ENCODE data around the gene DND1. TPM values are rescaled to one million over a fixed set of nuclear protein-coding genes. Genes with fewer than 3 reads are reported as not detected.
"Not testable (repeated sequence)": the region's sequence is repeated elsewhere in the genome, so short reads cannot be mapped to it uniquely, and the experiment has no call there.

Gene DND1
- polyA plus RNA-seq, 2 of the 4 experiments (the other 2 are of a cell fraction), result 0.63 to 1.0 TPM

GRCh38 chr5:140671472-140672125 is 1.8 kb downstream of the DND1 start:
- Histone ChIP-seq H3K4me3 (no peak overlapping the region), H3K4me1 (peaks cover 5% of the 10 kb centered on the region; the same call in 1 of the 3 replicates), H3K27ac (no peak overlapping the region), H3K9me3 (no peaks in the 10 kb centered on the region), H3K4me2 (no peak overlapping the region)
- ChIA-PET CTCF (no interaction called here), POLR2A (interaction anchor here (1.7 kb wide), 1 partner anchor 24 kb away, joined by 5 read pairs; the partner anchor contains the start of genes IK and NDUFA2)
- WGBS (ENCODE audit: missing lambda C conversion rate), result 97% methylated on average over 3 of the region's 7 CpGs
- DNase-seq (ENCODE audit: low read depth in 1 of 2, low spot score in 1 of 2) (no peak), FAIRE-seq (no peak), ATAC-seq (peak; percentile 15 to 67; a peak in 5 of 6 replicates)
- TF ChIP-seq ZC3H11A (IDR thresholded peaks at IDR 0.05), result no peak
- TF ChIP-seq ESRRA (IDR thresholded peaks at IDR 0.05; ENCODE audit: borderline replicate concordance, low read length), result no peak
- no peak for TF ChIP-seq MAFK (IDR thresholded peaks at IDR 0.05; ENCODE audit: partially characterized antibody)
- no peak for TF ChIP-seq HOXA7 (CRISPR knock-in tag; IDR thresholded peaks at IDR 0.05)
- no peak for TF ChIP-seq HOXB13 (CRISPR knock-in tag; IDR thresholded peaks at IDR 0.05; ENCODE audit: low read depth)
- no peak for TF ChIP-seq CHD2 (IDR thresholded peaks at IDR 0.05; ENCODE audit: low read length, partially characterized antibody)
- TF ChIP-seq SMC3 (IDR thresholded peaks at IDR 0.05), result no peak
- TF ChIP-seq, protein P1, sequence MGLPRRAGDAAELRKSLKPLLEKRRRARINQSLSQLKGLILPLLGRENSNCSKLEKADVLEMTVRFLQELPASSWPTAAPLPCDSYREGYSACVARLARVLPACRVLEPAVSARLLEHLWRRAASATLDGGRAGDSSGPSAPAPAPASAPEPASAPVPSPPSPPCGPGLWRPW (IDR thresholded peaks at IDR 0.05), result no peak
- TF ChIP-seq JUNB (IDR thresholded peaks at IDR 0.05), result no peak
- TF ChIP-seq HMGXB4 (CRISPR knock-in tag; IDR thresholded peaks at IDR 0.05; ENCODE audit: borderline replicate concordance), result no peak

- FAIRE-seq; H3K4me2 ChIP-seq; CTCF ChIA-PET; H3K4me3 ChIP-seq; H3K9me3 ChIP-seq; H3K27ac ChIP-seq; DNase-seq (ENCODE audit: low read depth in 1 of 2, low spot score in 1 of 2): not testable (repeated sequence)
- H3K4me1 ChIP-seq, result peaks cover 10% of the 10 kb centered on the region; the same call in 1 of the 3 replicates
- POLR2A ChIA-PET, result interaction anchor here (1.7 kb wide), 1 partner anchor 23 kb away, joined by 5 read pairs; the partner anchor contains the start of genes IK and NDUFA2
- WGBS (ENCODE audit: missing lambda C conversion rate), result 91% methylated on average over 2 of the region's 4 CpGs
- peak in 1 of 2 experiments; percentile 2; a peak in 2 of 6 replicates for ATAC-seq
These were observed 2.3 kb downstream of the DND1 start for GRCh38 chr5:140671035-140671434.

DNA sequence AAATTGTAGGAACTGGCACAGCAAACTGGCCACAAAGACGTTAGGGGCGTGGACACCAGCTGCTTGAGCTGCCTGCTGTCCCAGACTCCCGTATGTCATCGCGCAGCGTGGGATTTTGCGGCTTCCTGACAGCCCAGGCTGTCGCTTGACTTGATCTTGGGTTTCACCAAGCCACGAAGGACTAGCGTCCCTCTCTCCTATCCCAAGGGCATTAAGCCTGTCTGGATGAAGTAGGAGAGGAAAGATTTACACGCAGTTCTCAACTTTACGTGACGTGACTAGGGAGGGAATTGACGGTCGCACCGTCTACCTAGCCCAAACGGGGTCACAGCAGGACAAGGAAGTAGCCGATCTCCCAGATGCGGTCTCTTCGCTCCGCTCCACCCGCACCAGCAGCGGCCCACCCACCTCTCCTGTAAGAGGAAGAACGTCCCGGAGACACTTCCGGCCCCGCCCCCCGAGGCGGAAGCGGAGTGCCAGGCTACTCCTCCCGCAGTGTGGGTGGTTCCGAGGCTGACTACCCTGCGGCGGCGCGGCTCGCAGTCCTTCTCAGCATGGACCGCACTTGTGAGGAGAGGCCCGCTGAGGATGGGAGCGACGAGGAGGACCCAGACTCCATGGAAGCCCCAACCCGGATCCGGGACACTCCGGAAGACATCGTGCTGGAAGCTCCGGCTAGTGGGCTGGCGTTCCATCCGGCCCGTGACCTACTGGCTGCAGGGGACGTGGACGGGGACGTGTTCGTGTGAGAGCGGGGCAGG is 8.8 kb downstream of the DND1 start, which contains the start of gene WDR55:
WDR55 (plus strand) TSS at position 546 of the 761 bp plus-strand sequence; CDS start at position 555, 9 bp downstream.
- DNase-seq (ENCODE audit: low read depth in 1 of 2, low spot score in 1 of 2) (peak; percentile 94 to 97), ATAC-seq (peak; percentile 97 to 99), FAIRE-seq (no peak)
- ChIA-PET CTCF (interaction anchor here (0.5 to 1.0 kb wide), 2 partner anchors 9 to 110 kb away, joined by 3 to 5 read pairs; no protein-coding TSS in a partner anchor), POLR2A (interaction anchor here (1.0 to 2.5 kb wide), 7 partner anchors 9 to 1304 kb away, joined by 3 to 20 read pairs (median 3); partner anchors contain the start of genes HARS1, HARS2, IK and NDUFA2)
- peak within 1 kb of the TSS; percentile 83 for H3K4me3 ChIP-seq
- TF ChIP-seq, protein P2, sequence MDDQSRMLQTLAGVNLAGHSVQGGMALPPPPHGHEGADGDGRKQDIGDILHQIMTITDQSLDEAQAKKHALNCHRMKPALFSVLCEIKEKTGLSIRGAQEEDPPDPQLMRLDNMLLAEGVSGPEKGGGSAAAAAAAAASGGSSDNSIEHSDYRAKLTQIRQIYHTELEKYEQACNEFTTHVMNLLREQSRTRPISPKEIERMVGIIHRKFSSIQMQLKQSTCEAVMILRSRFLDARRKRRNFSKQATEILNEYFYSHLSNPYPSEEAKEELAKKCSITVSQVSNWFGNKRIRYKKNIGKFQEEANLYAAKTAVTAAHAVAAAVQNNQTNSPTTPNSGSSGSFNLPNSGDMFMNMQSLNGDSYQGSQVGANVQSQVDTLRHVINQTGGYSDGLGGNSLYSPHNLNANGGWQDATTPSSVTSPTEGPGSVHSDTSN (IDR thresholded peaks at IDR 0.05), result no peak
- TF ChIP-seq PHF8 (IDR thresholded peaks at IDR 0.05; ENCODE audit: borderline replicate concordance, low read depth), result peak; percentile 71
- TF ChIP-seq ELK1 (IDR thresholded peaks at IDR 0.05; ENCODE audit: low read depth, low read length), result no peak
- TF ChIP-seq, protein P3, sequence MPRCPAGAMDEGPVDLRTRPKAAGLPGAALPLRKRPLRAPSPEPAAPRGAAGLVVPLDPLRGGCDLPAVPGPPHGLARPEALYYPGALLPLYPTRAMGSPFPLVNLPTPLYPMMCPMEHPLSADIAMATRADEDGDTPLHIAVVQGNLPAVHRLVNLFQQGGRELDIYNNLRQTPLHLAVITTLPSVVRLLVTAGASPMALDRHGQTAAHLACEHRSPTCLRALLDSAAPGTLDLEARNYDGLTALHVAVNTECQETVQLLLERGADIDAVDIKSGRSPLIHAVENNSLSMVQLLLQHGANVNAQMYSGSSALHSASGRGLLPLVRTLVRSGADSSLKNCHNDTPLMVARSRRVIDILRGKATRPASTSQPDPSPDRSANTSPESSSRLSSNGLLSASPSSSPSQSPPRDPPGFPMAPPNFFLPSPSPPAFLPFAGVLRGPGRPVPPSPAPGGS (IDR thresholded peaks at IDR 0.05), result peak; percentile 83
- peak; percentile 77; the same call in 1 of the 2 replicates for TF ChIP-seq MYC (IDR thresholded peaks at IDR 0.05; ENCODE audit: borderline replicate concordance, low read length)
- TF ChIP-seq, protein P4, sequence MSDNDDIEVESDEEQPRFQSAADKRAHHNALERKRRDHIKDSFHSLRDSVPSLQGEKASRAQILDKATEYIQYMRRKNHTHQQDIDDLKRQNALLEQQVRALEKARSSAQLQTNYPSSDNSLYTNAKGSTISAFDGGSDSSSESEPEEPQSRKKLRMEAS (IDR thresholded peaks at IDR 0.05), result peak; percentile 84
- peak; percentile 69 to 92; a peak in 3 of 5 replicates for TF ChIP-seq JUN (IDR thresholded peaks at IDR 0.05)
- TF ChIP-seq POLR2A (IDR thresholded peaks at IDR 0.05; ENCODE audit: low read length), result peak; percentile 95
- WGBS (ENCODE audit: missing lambda C conversion rate), result 1% methylated on average over 20 of the region's 54 CpGs
- H3K4me1 ChIP-seq, result peaks cover 18% of the 10 kb centered on the region; the same call in 1 of the 3 replicates
- H3K4me2 ChIP-seq, result peak within 1 kb of the TSS; percentile 99
- no peaks in the 10 kb centered on the region for H3K9me3 ChIP-seq
- peak within 1 kb of the TSS; percentile 84 to 94 for H3K27ac ChIP-seq

Data from A549 (cell line).